K562 (cell line): ENCODE measurements around the gene METTL6. TPM values are rescaled to one million over a fixed set of nuclear protein-coding genes. Genes with fewer than 3 reads are reported as not detected.

Source experiments
- ATAC-seq: fragments of 200-7000 bp; cut with Tn5 transposase; 3 replicates; pipeline ENCODE4 v1.9.1; 2020; ENCODE audit warnings: moderate library complexity
- BruUV-seq: library from RNA; stranded (reverse); fragments of 400-500 nt; replicated peaks from 2 replicates; lab custom pipeline; 2021; lab: Mats Ljungman, UMichigan
- CTCF ChIA-PET: fragments of 300-600 bp; formaldehyde crosslinking; extraction: SDS; loops from one replicate; lab custom pipeline; 2021; ENCODE audit warnings: low intra/inter-chr PET ratio; lab: Yijun Ruan, JAX
- POLR2A ChIA-PET: fragments of 300-600, 350-650 bp; sonication (Branson Sonifier 250); formaldehyde crosslinking; extraction: SDS; loops from one replicate; lab custom pipeline; 2021; ENCODE audit warnings: antibody characterized with exemption, inconsistent platforms; lab: Yijun Ruan, JAX
- DNase-seq, 4 experiments: peaks; one replicate each; pipeline versions ENCODE4 v3.0.0 to v3.0.0-alpha.2; 2011 to 2018; ENCODE audit warnings: low spot score in 3 of 4, mixed read lengths in 3 of 4; ENCODE audit errors: extremely low read depth in 1 of 4
- FAIRE-seq: peaks from 2 replicates; lab custom pipeline; 2011; peaks lifted over from hg19 to GRCh38; lab: Jason Lieb, UNC
- H2AFZ ChIP-seq: 2 replicates; pipeline ENCODE4 v1.6.0; 2011; ENCODE audit warnings: low read depth, low read length, control low read depth, inconsistent platforms
- H3K27ac ChIP-seq: fragments of 200-600 bp; 3 replicates; pipeline ENCODE4 v1.8.0; 2011; ENCODE audit warnings: low read depth, mild to moderate bottlenecking, control low read depth, inconsistent platforms, low read length, moderate library complexity, mixed read lengths; ENCODE audit errors: extremely low read depth
- H3K27me3 ChIP-seq, 2 experiments: fragments of 300-600 bp in 1 of 2; 2 replicates in 1 of 2; 3 replicates in 1 of 2; pipeline versions ENCODE4 v1.6.0 to v1.8.0; 2011; ENCODE audit warnings: inconsistent platforms in 2 of 2, low read length in 2 of 2, mild to moderate bottlenecking in 1 of 2, mixed read lengths in 1 of 2, moderate library complexity in 1 of 2; ENCODE audit not compliant: control insufficient read depth in 2 of 2, insufficient read depth in 2 of 2
- H3K36me3 ChIP-seq: fragments of 300-600 bp; 3 replicates; pipeline ENCODE4 v1.8.0; 2011; ENCODE audit warnings: mild to moderate bottlenecking, low read length, inconsistent platforms; ENCODE audit not compliant: control insufficient read depth, insufficient read depth
- H3K4me1 ChIP-seq, 2 experiments: fragments of 200-600 bp in 1 of 2; replicated peaks in 1 of 2; 2 replicates in 1 of 2; 3 replicates in 1 of 2; pipeline versions ENCODE4 v1.5.1 to v1.8.0; 2011; ENCODE audit warnings: inconsistent platforms in 2 of 2, low read length in 2 of 2, mild to moderate bottlenecking in 1 of 2, mixed read lengths in 1 of 2, moderate library complexity in 1 of 2; ENCODE audit not compliant: control insufficient read depth in 2 of 2, insufficient read depth in 2 of 2
- H3K4me2 ChIP-seq: 2 replicates; pipeline ENCODE4 v1.6.1; 2011; ENCODE audit warnings: low read length, control low read depth, inconsistent platforms, mixed read lengths; ENCODE audit not compliant: insufficient read depth
- H3K4me3 ChIP-seq: fragments of 200-600 bp; sonication (generic), shearing (Covaris generic); 2 replicates; pipeline ENCODE4 v1.5.1; 2016; ENCODE audit warnings: control low read depth, inconsistent platforms
- H3K79me2 ChIP-seq: fragments of 200-600 bp; 3 replicates; pipeline ENCODE4 v1.8.0; 2011; ENCODE audit warnings: low read length, inconsistent platforms; ENCODE audit not compliant: control insufficient read depth, insufficient read depth
- H3K9ac ChIP-seq, 2 experiments: 2 replicates each; pipeline versions ENCODE4 v1.6.0 to v1.6.1; 2011; ENCODE audit warnings: low read depth in 2 of 2, low read length in 2 of 2, control low read depth in 1 of 2, inconsistent platforms in 1 of 2, mild to moderate bottlenecking in 1 of 2, mixed read lengths in 1 of 2; ENCODE audit not compliant: insufficient read depth in 1 of 2
- H3K9me1 ChIP-seq: one replicate; pipeline ENCODE4 v1.6.0; 2011; ENCODE audit warnings: inconsistent platforms, mild to moderate bottlenecking, low read length, moderate library complexity; ENCODE audit not compliant: control insufficient read depth, insufficient read depth
- H3K9me3 ChIP-seq: replicated peaks from 2 replicates; pipeline ENCODE4 v1.5.1; 2011; ENCODE audit warnings: low read depth, low read length, inconsistent platforms; ENCODE audit not compliant: control insufficient read depth, insufficient read depth
- H4K20me1 ChIP-seq: replicated peaks from 2 replicates; pipeline ENCODE4 v1.6.1; 2011; ENCODE audit warnings: low read length, inconsistent platforms, mixed read lengths; ENCODE audit not compliant: control insufficient read depth, insufficient read depth
- ARID4B ChIP-seq: sonication (generic); formaldehyde crosslinking; IDR thresholded peaks from 2 replicates; pipeline ENCODE4 v1.8.0; 2022; ENCODE audit warnings: mild to moderate bottlenecking, missing genetic modification reagents
- NFE2 ChIP-seq: IDR thresholded peaks from 2 replicates; pipeline ENCODE4 v1.6.1; 2014; ENCODE audit warnings: antibody characterized with exemption, low read depth
- ZNF121 ChIP-seq: sonication (generic); formaldehyde crosslinking; conservative IDR thresholded peaks from 2 replicates; pipeline ENCODE4 v1.8.0; 2022; ENCODE audit warnings: missing genetic modification reagents
- WGBS: fragments of 100-300 bp; shearing (Covaris generic); methylation state at CpG from one replicate; pipeline ENCODE4 v1.1.6; 2016; ENCODE audit warnings: low coverage, mixed read lengths; ENCODE audit not compliant: insufficient coverage; ENCODE audit errors: missing lambda C conversion rate; 5-methylcytosine and 5-hydroxymethylcytosine counted together
- in situ Hi-C: fragments of 300-500 bp; cut with MboI; formaldehyde crosslinking; loops from 4 replicates; pipeline ENCODE4 v1.15.0; 2018; ENCODE audit warnings: inconsistent platforms, mixed read lengths
- intact Hi-C: fragments of 100-400 bp; cut with micrococcal nuclease; formaldehyde crosslinking; loops from 2 replicates; pipeline ENCODE4 v1.14.2; 2022
- polyA plus RNA-seq, 8 experiments: library from polyadenylated mRNA; depleted of rRNA in 4 of 8; stranded (reverse) in 5 of 8; unstranded in 3 of 8; fragments of >200 nt; fragmentation: Nextera tagmentation in 2 of 8; fragmentation: Illumina TruSeq in 1 of 8; extraction: Ambion mirVana in 2 of 8; extraction: Trizol in 1 of 8; gene quantifications; 2 replicates each; pipeline versions ENCODE4 v1.2.1 to v1.2.3, GENCODE V29; 2011 to 2014; ENCODE audit warnings: inconsistent platforms in 1 of 8, missing spikeins in 1 of 8
- total RNA-seq, 7 experiments: library from RNA; depleted of rRNA in 6 of 7; stranded (reverse); fragments of >200 nt in 6 of 7; fragmentation: Illumina TruSeq in 2 of 7; extraction: Trizol in 2 of 7; gene quantifications; 2 replicates each; pipeline versions ENCODE4 v1.2.1 to v1.2.3, GENCODE V29; 2011 to 2021; ENCODE audit warnings: low replicate concordance in 1 of 7

METTL6 gene
- total and polyA plus RNA-seq, 9 of the 15 experiments (the other 6 are each of a cell fraction or from before 2014, with no cell fraction given) = 18.8 to 61.5 (median 33.9) TPM

GRCh38 chr3:15429080-15429479 is 1.7 kb upstream of the METTL6 start:
- FAIRE-seq = no peak

More at GRCh38 chr3:15429080-15429479, 1.7 kb upstream of the METTL6 start:
- in situ Hi-C loops (no loop called here), intact Hi-C loops (loop anchor here (2.0 kb wide), 1 partner anchor 128 kb away; no protein-coding TSS in a partner anchor)
- ATAC-seq = no peak
- ChIA-PET CTCF (no interaction called here), POLR2A (no interaction called here)
- peaks cover 5% of the 10 kb centered on the region for H3K9me3 ChIP-seq
- H4K20me1 ChIP-seq = no peaks in the 10 kb centered on the region
- no peak for DNase-seq
- no peak overlapping the region for H3K27ac ChIP-seq
- peak overlapping the region; percentile 94 for H3K4me2 ChIP-seq
- peaks cover 3 to 9% of the 10 kb centered on the region in 2 experiments; a peak in 4 of 5 replicates for H3K4me1 ChIP-seq
- 0 out of 2 replicates have a peak, but pooled peaks have one; percentile 26 for TF ChIP-seq ARID4B (CRISPR knock-in tag)
- peak; percentile 77 for TF ChIP-seq ZNF121 (CRISPR knock-in tag)
- no peak for TF ChIP-seq NFE2
- peaks cover 45% of the 10 kb centered on the region for H3K79me2 ChIP-seq
- H3K36me3 ChIP-seq = peaks cover 56% of the 10 kb centered on the region
- H3K4me3 ChIP-seq = peak overlapping the region; percentile 80; the same call in 1 of the 2 replicates
- 84% methylated on average over 6 of the region's 6 CpGs for WGBS
- H3K9ac ChIP-seq = no peak overlapping the region
- H2AFZ ChIP-seq = no peak overlapping the region
- H3K27me3 ChIP-seq = no peaks in the 10 kb centered on the region
- BruUV-seq = no TSS peak
- H3K9me1 ChIP-seq = no peaks in the 10 kb centered on the region
